ENCODE data around the gene SCN5A. TPM values are rescaled to one million over a fixed set of nuclear protein-coding genes. Genes with fewer than 3 reads are reported as not detected.

Gene SCN5A
- total RNA-seq, 4 donors from 2014 or later: 0.42 to 1.3 (median 0.77) TPM

DNA sequence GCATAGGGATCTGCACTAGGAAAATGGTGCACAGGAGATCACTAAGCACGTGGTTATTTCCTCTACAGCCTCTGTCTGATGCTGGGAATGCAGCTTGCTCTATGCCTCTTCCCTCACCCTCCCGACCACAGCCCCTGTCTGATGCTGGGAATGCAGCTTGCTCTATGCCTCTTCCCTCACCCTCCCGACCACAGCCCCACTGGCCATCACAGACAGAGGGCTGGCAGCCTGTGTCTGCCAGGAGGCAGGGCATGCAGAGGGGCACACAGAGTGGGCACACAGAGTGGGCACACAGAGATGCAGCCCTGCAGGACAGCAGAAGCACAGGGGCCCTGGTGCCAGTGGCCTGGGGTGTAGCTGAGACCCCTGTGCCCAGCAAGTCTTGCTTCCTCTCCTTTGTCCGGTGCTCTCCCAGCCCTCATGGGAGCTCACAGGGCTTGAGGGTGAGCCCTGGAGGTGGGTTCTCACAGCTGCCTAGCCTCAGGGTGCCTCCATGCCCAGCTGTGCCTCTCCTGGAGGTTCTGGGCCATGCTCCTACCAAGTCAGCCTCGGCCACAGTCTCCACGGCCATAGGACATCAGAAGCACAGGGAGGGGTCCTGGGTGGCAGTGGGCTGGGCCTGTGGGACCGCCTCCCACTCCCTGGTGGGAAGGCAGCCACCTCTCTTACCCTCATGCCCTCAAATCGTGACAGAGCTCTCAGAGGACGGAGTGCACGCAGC, 87.6 kb downstream of the SCN5A start:
- WGBS: 82% methylated on average over 9 of the region's 10 CpGs
- no peak for TF ChIP-seq EP300 (IDR thresholded peaks at IDR 0.05)
- H3K9me3 ChIP-seq: no peaks in the 10 kb centered on the region
- intact Hi-C loops (cut with DNase I): no loop called here
- peaks cover 0 to 56% (median 0%) of the 10 kb centered on the region in 4 donors for H3K36me3 ChIP-seq
- no peak overlapping the region for H3K4me3 ChIP-seq
- H3K4me1 ChIP-seq: no peaks in the 10 kb centered on the region
- no peak overlapping the region for H3K27ac ChIP-seq (replicated peaks in 1 of 4)
- no peak for DNase-seq (ENCODE audit: extremely low spot score)
- no peaks in the 10 kb centered on the region for H3K27me3 ChIP-seq

DNA sequence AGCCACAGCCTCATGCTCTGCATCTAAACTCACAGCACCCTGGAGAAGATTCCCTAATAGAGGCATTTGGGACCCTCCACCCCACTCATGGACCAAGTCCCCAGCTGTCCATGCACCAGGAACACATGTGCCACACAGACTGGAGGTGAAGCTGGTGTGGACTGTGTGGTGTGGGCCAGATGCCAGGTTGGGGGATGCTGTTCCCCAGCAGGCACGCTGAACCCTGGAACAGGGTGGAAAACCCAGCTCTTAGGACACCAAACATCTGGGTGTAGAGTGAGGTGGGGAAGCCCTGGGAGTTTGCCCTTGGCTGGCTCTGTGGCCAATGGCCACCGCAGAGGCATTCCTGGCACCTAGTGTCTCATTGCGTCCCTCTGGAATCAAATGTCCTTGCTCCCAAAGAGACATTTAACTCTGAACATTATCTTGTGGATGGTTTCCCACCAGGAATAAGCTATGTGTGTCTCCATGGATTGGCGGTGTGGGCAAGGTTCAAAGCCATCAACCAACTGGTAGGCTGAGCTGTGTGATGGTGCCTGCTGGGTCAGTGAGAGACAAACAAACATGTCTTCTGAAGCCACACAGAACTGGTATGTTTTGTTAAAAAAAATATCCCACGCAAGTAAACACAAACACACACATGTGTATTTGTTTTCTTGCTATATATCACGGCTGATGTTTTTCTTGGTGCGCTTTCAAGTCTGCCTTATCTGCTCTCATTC, 88.3 kb downstream of the SCN5A start:
- H3K27me3 ChIP-seq: no peaks in the 10 kb centered on the region
- peaks cover 0 to 54% (median 0%) of the 10 kb centered on the region in 4 donors for H3K36me3 ChIP-seq
- no peaks in the 10 kb centered on the region for H3K9me3 ChIP-seq
- 89% methylated on average over 6 of the region's 7 CpGs for WGBS
- no peak overlapping the region for H3K4me3 ChIP-seq
- no peak overlapping the region for H3K27ac ChIP-seq (replicated peaks in 1 of 4)
- TF ChIP-seq EP300 (IDR thresholded peaks at IDR 0.05): no peak
- TF ChIP-seq, protein P1, sequence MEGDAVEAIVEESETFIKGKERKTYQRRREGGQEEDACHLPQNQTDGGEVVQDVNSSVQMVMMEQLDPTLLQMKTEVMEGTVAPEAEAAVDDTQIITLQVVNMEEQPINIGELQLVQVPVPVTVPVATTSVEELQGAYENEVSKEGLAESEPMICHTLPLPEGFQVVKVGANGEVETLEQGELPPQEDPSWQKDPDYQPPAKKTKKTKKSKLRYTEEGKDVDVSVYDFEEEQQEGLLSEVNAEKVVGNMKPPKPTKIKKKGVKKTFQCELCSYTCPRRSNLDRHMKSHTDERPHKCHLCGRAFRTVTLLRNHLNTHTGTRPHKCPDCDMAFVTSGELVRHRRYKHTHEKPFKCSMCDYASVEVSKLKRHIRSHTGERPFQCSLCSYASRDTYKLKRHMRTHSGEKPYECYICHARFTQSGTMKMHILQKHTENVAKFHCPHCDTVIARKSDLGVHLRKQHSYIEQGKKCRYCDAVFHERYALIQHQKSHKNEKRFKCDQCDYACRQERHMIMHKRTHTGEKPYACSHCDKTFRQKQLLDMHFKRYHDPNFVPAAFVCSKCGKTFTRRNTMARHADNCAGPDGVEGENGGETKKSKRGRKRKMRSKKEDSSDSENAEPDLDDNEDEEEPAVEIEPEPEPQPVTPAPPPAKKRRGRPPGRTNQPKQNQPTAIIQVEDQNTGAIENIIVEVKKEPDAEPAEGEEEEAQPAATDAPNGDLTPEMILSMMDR (IDR thresholded peaks at IDR 0.05): no peak
- no peak for TF ChIP-seq POLR2A (IDR thresholded peaks at IDR 0.05; ENCODE audit: low read depth)
- no peak for TF ChIP-seq POLR2AphosphoS5 (IDR thresholded peaks at IDR 0.05)
- intact Hi-C loops (cut with DNase I): no loop called here
- no peak for DNase-seq (ENCODE audit: extremely low spot score)
- no peaks in the 10 kb centered on the region for H3K4me1 ChIP-seq

DNA sequence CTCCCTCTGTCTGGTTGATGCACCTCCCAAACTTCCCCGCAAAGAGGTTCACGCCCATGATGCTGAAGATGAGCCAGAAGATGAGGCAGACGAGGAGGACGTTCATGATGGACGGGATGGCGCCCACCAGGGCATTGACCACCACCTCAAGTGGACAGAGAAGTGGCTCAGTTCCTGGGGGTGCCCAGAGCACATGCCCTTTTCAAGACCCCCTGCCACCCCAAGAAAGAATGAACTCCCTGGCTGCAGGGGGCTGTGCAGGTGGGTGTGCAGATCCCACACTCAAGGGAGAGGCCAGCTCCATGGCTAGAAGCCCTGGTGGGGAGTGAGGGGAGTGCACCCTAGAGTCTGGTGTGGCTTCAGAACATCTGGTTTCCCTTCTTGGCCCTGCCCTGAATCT, 89.2 kb downstream of the SCN5A start:
- H3K4me3 ChIP-seq: no peak overlapping the region
- no peaks in the 10 kb centered on the region for H3K4me1 ChIP-seq
- no peaks in the 10 kb centered on the region for H3K9me3 ChIP-seq
- no peak for TF ChIP-seq POLR2AphosphoS5 (IDR thresholded peaks at IDR 0.05)
- TF ChIP-seq EP300 (IDR thresholded peaks at IDR 0.05): no peak
- TF ChIP-seq, protein P1 (IDR thresholded peaks at IDR 0.05): no peak
- no peak for TF ChIP-seq POLR2A (IDR thresholded peaks at IDR 0.05; ENCODE audit: low read depth)
- H3K36me3 ChIP-seq: peaks cover 0 to 54% (median 0%) of the 10 kb centered on the region in 4 donors
- H3K27me3 ChIP-seq: no peaks in the 10 kb centered on the region
- H3K27ac ChIP-seq (replicated peaks in 1 of 4): no peak overlapping the region
- intact Hi-C loops (cut with DNase I): no loop called here
- WGBS: 90% methylated on average over 5 of the region's 6 CpGs
- DNase-seq (ENCODE audit: extremely low spot score): no peak

DNA sequence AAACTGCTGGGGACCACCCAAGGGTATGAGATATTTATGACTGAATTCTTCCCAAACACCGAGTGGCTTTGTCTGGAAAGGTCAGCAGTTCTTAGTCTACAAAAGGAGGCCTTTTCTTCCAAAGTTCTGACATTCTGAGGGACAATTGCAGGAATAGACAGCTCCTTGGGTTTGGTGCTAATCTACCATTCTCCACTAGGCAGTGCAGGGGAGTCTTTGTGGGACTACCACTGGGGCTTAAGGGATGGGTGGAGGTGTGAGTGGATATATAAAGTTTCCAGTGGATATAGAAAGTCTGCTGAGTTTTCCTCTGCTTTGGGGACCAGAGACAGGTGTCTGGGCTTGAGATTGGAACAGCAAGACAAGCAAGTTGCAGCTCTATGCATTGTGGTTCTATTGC, 90.6 kb downstream of the SCN5A start:
- Histone ChIP-seq H3K36me3 (peaks cover 0 to 61% (median 0%) of the 10 kb centered on the region in 4 donors), H3K4me3 (no peak overlapping the region), H3K4me1 (no peaks in the 10 kb centered on the region), H3K27ac (replicated peaks in 1 of 4) (no peak overlapping the region), H3K9me3 (peaks cover 0 to 9% (median 2%) of the 10 kb centered on the region in 4 donors), H3K27me3 (no peaks in the 10 kb centered on the region)
- intact Hi-C loops (cut with DNase I): no loop called here
- TF ChIP-seq POLR2AphosphoS5 (IDR thresholded peaks at IDR 0.05): no peak
- TF ChIP-seq EP300 (IDR thresholded peaks at IDR 0.05): no peak
- TF ChIP-seq, protein P1 (IDR thresholded peaks at IDR 0.05): no peak
- no peak for TF ChIP-seq POLR2A (IDR thresholded peaks at IDR 0.05; ENCODE audit: low read depth)
- WGBS: 88% methylated on average over 1 of the region's 1 CpG
- no peak for DNase-seq (ENCODE audit: extremely low spot score)

DNA sequence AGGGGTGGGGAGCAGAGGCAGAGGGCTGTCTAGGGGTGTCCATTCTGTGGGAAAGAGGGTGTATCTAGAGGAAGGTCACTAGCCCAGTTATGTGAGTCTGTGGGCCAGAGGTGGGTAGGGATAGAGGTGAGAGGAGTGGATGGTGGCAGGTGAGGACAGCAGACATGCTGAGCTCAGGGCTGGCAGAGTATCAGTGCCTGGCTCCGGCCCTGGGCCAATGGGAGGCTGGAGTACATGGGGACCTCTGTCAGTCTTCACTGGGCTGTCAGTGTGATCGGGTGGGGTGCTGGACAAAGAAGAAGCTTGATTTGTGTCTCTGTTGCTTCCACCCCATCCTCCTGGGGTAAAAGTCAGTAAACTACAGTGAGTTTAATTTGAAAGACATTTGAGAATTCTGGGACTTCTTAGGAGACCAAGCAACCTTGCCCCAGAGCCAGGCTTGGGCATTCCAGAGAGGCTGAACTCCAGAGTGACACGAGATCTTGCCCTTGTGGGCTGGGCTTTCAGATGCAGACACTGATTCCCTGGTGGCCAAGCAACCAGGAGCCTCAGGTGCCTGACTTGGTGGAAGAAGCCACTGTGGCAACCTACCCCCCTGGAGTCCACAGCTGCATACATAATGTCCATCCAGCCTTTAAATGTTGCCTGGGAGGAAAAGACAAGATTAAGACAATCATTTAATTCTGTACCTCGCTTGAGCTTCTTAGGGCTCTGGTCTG, 92.7 kb downstream of the SCN5A start:
- DNase-seq (ENCODE audit: extremely low spot score): no peak
- intact Hi-C loops (cut with DNase I): no loop called here
- 94% methylated on average over 4 of the region's 4 CpGs for WGBS

More for the DNA sequence above, 92.7 kb downstream of the SCN5A start:
- H3K4me1 ChIP-seq: no peaks in the 10 kb centered on the region
- H3K27me3 ChIP-seq: no peaks in the 10 kb centered on the region
- H3K27ac ChIP-seq (replicated peaks in 1 of 4): no peak overlapping the region
- H3K4me3 ChIP-seq: no peak overlapping the region
- TF ChIP-seq POLR2A (IDR thresholded peaks at IDR 0.05; ENCODE audit: low read depth): no peak
- H3K9me3 ChIP-seq: peaks cover 0 to 12% (median 4%) of the 10 kb centered on the region in 4 donors
- H3K36me3 ChIP-seq: peaks cover 0 to 61% (median 0%) of the 10 kb centered on the region in 4 donors
